GM12801 (cell line): ENCODE data around the gene TOP2B.

Experiments used
- CTCF ChIP-seq: IDR thresholded peaks from one replicate; pipeline ENCODE4 v1.5.1; 2011; ENCODE audit warnings: control low read depth; ENCODE audit not compliant: insufficient read length; ENCODE audit errors: extremely low read depth

TOP2B gene

GRCh38 chr3:25568525-25569078 is 96.1 kb downstream of the TOP2B start:
- no peak for TF ChIP-seq CTCF

- no peak for TF ChIP-seq CTCF
Observed at GRCh38 chr3:25567806-25568524, 96.7 kb downstream of the TOP2B start.

GRCh38 chr3:25567388-25567787 is 97.3 kb downstream of the TOP2B start:
- TF ChIP-seq CTCF = no peak

GRCh38 chr3:25566358-25566920 is 98.3 kb downstream of the TOP2B start:
- no peak for TF ChIP-seq CTCF

- no peak for TF ChIP-seq CTCF
Observed at GRCh38 chr3:25565807-25566206, 98.9 kb downstream of the TOP2B start.

GRCh38 chr3:25564075-25564474 is 100.6 kb downstream of the TOP2B start:
- TF ChIP-seq CTCF = no peak

- no peak for TF ChIP-seq CTCF
Observed at GRCh38 chr3:25563601-25564000, 101.1 kb downstream of the TOP2B start.
